HG02642 (cell line): ENCODE results near the gene ALAS1.

Source experiments
- ATAC-seq: cut with Tn5 transposase; IDR thresholded peaks from one replicate; pipeline ENCODE4 v1.9.1; 2021; ENCODE audit warnings: mild to moderate bottlenecking; ENCODE audit not compliant: unreplicated experiment, poor library complexity

ALAS1 gene

GRCh38 chr3:52218937-52219650 is 21.1 kb downstream of the ALAS1 start:
- no peak for ATAC-seq

- ATAC-seq: no peak
These were observed 22.5 kb downstream of the ALAS1 start for GRCh38 chr3:52220380-52221026.

GRCh38 chr3:52221141-52221562 is 23.2 kb downstream of the ALAS1 start:
- ATAC-seq: no peak

- no peak for ATAC-seq
These were observed 23.8 kb downstream of the ALAS1 start for GRCh38 chr3:52221563-52222318.

GRCh38 chr3:52222319-52223221 is 24.6 kb downstream of the ALAS1 start:
- ATAC-seq: no peak

GRCh38 chr3:52223449-52224408 is 25.8 kb downstream of the ALAS1 start:
- ATAC-seq: no peak

GRCh38 chr3:52225452-52226228 is 27.7 kb downstream of the ALAS1 start, which contains the start of gene TLR9:
TLR9 (minus strand) TSS chr3:52225645; CDS start chr3:52225529, 116 bp downstream.
- ATAC-seq: peak; percentile 75

GRCh38 chr3:52226229-52226817 is 28.4 kb downstream of the ALAS1 start:
- ATAC-seq: peak; percentile 12

- no peak for ATAC-seq
These were observed 29.2 kb downstream of the ALAS1 start for GRCh38 chr3:52227117-52227516.

GRCh38 chr3:52227766-52228165 is 29.8 kb downstream of the ALAS1 start:
- no peak for ATAC-seq

- no peak for ATAC-seq
These were observed 30.3 kb downstream of the ALAS1 start for GRCh38 chr3:52228266-52228665.

- ATAC-seq: no peak
These were observed 30.9 kb downstream of the ALAS1 start for GRCh38 chr3:52228751-52229291.

- no peak for ATAC-seq
These were observed 31.7 kb downstream of the ALAS1 start for GRCh38 chr3:52229656-52230055.

- ATAC-seq: no peak
These were observed 32.5 kb downstream of the ALAS1 start for GRCh38 chr3:52230461-52230860.

GRCh38 chr3:52230889-52231499 is 33.0 kb downstream of the ALAS1 start:
- no peak for ATAC-seq

GRCh38 chr3:52231502-52232278 is 33.7 kb downstream of the ALAS1 start:
- peak; percentile 40 for ATAC-seq
